HG02884 (cell line): ENCODE results near the gene RBBP8NL.

Source experiments
- ATAC-seq: cut with Tn5 transposase; IDR thresholded peaks from one replicate; pipeline ENCODE4 v1.9.1; 2021; ENCODE audit warnings: mild to moderate bottlenecking, moderate library complexity; ENCODE audit not compliant: unreplicated experiment

RBBP8NL gene

GRCh38 chr20:62427172-62428001 lies at the start of gene RBBP8NL:
RBBP8NL (minus strand) TSS chr20:62427539; CDS start chr20:62419647, 7,892 bp downstream.
- ATAC-seq, result no peak

GRCh38 chr20:62476056-62476838 lies 48.9 kb upstream of the RBBP8NL start:
- ATAC-seq, result no peak

- ATAC-seq, result no peak
Observed at GRCh38 chr20:62475772-62476055, 48.4 kb upstream of the RBBP8NL start, which contains the start of gene GATA5. GATA5 (minus strand) TSS chr20:62475995; CDS start chr20:62475521, 474 bp downstream.

- ATAC-seq, result no peak
Observed at GRCh38 chr20:62475027-62475771, 47.9 kb upstream of the RBBP8NL start.

GRCh38 chr20:62474604-62475026 lies 47.3 kb upstream of the RBBP8NL start:
- ATAC-seq, result no peak

GRCh38 chr20:62473717-62474603 lies 46.6 kb upstream of the RBBP8NL start:
- no peak for ATAC-seq

GRCh38 chr20:62472941-62473585 lies 45.7 kb upstream of the RBBP8NL start:
- no peak for ATAC-seq

- no peak for ATAC-seq
Observed at GRCh38 chr20:62472138-62472940, 45.0 kb upstream of the RBBP8NL start.

- no peak for ATAC-seq
Observed at GRCh38 chr20:62470459-62470858, 43.1 kb upstream of the RBBP8NL start.

GRCh38 chr20:62470001-62470400 lies 42.7 kb upstream of the RBBP8NL start:
- no peak for ATAC-seq

GRCh38 chr20:62469352-62469751 lies 42.0 kb upstream of the RBBP8NL start:
- no peak for ATAC-seq

GRCh38 chr20:62466806-62467537 lies 39.6 kb upstream of the RBBP8NL start:
- ATAC-seq, result no peak

- no peak for ATAC-seq
Observed at GRCh38 chr20:62466072-62466760, 38.9 kb upstream of the RBBP8NL start.

- ATAC-seq, result no peak
Observed at GRCh38 chr20:62464990-62465389, 37.7 kb upstream of the RBBP8NL start.

- no peak for ATAC-seq
Observed at GRCh38 chr20:62464425-62464770, 37.1 kb upstream of the RBBP8NL start.

GRCh38 chr20:62463651-62464424 lies 36.5 kb upstream of the RBBP8NL start:
- no peak for ATAC-seq

- no peak for ATAC-seq
Observed at GRCh38 chr20:62462976-62463592, 35.7 kb upstream of the RBBP8NL start.
